T-helper 9 cell (primary cell): Measurements from ENCODE around the gene MRPS18A.
A peak's percentile ranks its signal among the peaks of the same experiment; 100 is the strongest.
"Not testable (repeated sequence)": the region's sequence is repeated elsewhere in the genome, so short reads cannot be mapped to it uniquely, and the experiment has no call there.

ENCODE experiments used
- DNase-seq: peaks from one replicate; pipeline ENCODE4 v3.0.0-alpha.2; 2020

MRPS18A gene

GRCh38 chr6:43669050-43669921, 18.3 kb downstream of the MRPS18A start:
- no peak for DNase-seq

- DNase-seq, result peak; percentile 19
Measured at GRCh38 chr6:43668151-43669028, 19.2 kb downstream of the MRPS18A start.

DNA sequence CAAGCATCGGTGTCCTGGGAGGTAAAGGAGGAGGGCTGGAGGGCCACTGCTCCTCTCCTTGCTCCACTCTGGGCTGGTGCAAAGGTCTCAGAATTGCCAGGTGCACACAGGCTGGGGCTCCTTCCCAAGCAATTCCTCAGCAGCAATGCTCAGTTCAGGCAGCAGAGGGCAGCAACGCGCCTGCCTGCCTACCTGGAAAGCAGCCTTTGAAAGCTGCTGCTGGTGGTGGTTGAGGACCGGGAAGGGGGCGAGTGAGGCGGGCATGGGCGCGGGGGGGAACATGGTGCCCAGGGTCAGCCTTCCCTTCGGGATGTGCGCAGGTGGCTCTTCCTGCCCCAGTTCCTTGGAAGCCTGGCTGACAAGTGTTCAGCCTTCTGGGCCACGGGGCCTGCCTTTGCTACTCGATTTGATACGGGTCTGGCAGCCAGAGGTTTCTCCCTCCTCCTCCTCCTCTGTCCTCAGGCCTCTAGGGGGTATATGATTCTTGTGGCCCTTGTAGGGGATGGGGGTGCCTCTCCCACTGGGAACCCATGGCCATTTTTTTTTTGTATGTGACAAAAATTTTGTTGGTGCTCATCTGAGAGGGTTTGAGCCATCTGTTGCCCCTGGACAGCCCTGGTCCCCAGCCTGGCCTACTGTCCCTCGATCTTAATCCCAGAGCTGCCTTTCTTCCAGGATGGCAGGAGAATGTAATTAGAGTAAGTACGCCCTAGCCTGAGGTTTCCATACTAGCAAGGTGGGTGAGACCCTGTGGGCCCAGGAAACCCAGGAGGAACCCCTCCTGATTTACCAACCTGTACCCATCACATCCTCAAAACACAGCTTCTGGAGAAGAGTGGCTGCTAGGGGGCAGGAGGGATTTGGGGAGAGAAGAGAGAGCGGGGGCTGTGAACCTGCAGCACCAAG, 20.1 kb downstream of the MRPS18A start:
- peak; percentile 79 for DNase-seq

DNA sequence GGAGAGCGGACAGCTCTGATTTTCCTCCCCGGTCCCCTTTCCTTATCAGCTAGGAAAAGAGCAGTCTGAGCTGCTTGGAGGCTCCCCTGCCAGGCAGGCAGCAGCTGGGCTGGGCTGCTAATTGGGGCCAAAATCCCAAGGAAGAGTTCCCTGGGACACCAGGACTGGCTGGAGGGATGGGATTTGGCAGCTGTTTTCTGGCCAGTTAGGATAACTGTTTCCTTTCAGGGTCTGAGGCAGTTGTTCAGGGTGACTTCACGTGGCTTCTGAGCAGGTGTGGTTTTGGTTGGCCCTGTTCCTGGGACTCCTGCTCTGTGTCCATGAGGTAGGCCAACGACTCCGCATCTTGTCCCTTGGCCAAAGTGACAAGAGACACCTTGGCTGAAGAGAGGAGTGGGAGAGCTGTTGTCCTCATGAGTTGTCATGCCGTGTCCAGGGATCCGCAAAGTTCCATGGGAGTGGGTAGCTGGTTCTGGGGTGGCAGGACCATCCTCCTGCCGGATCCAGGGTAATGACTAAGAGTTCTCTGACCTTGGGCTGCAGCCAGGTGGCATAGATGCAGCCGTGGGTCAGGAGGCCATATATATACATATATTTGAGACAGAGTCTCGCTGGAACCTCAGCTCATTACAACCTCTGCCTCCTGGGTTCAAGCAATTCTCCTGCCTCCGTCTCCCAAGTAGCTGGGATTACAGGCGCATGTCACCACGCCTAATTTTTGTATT, 21.2 kb downstream of the MRPS18A start:
- DNase-seq, result no peak

DNA sequence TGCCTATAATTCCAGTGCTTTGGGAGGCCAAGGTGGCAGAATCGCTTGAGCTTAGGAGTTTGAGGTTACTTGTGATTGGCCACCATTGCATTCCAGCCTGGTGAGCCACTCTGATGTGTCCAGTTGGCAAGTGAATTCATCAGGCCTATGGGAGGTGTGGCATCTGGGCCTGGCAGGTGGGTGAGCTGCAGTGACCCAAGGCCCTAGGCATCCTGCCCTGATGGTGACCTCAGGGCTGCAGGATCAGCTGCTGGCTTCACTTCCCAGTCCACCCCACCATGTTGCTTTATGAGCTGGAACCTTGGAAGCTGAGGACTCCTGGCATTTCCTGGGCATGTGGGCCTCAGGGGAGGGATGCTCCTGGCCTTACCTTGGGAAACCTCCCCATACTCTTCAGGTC, 22.2 kb downstream of the MRPS18A start:
- no peak for DNase-seq

GRCh38 chr6:43662948-43663347, 24.6 kb downstream of the MRPS18A start:
- not testable (repeated sequence) for DNase-seq

- no peak for DNase-seq
Measured at GRCh38 chr6:43658161-43658560, 29.4 kb downstream of the MRPS18A start.

DNA sequence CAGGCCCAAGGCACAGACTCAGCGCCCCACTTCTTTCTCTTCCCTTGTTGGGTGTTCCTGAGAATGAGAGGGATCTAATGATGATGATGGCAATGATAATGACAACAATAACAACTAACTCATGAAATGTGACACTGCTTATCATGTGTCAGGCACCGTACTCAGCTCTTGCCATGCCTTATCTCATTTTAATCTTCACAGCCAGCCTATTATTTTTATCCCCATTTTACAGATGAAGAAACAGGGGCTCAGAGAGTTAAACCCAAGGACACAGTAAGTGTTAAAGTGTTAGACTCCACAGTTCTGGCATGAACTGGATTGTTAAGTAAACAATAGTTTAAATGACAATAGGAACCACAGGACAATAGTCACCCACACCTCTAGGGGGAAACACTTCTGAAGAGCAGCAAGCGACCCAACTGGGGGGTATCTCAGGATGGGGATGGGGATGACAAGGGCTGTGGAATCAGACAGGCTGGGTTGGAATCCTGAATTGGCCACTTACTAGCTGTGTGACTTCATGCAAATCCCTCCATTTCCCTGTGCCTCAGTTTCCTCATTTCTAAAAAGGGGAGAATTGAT, 30.3 kb downstream of the MRPS18A start:
- DNase-seq, result no peak

- not testable (repeated sequence) for DNase-seq
Measured at GRCh38 chr6:43652822-43653221, 34.8 kb downstream of the MRPS18A start.

DNA sequence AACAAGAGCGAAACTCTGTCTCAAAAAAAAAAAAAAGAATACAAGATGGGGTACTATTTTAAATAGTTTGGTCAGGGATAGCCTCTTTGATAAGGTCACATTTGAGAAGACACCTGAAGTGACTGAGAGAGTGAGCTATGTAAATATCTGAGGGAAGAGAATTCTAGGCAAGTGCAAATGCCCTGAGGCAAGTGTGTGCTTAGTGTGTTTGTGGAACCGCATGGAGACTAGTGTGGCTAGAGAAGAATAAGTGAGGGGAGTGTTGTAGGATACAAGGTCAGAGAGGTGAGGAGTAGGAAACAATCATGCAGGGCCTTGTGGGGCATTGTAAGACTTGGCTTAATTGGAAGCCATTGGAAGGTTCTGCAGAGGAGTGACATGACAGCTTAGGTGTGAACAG, 39.3 kb downstream of the MRPS18A start:
- DNase-seq, result no peak

- no peak for DNase-seq
Measured at GRCh38 chr6:43647613-43648012, 40.0 kb downstream of the MRPS18A start.

DNA sequence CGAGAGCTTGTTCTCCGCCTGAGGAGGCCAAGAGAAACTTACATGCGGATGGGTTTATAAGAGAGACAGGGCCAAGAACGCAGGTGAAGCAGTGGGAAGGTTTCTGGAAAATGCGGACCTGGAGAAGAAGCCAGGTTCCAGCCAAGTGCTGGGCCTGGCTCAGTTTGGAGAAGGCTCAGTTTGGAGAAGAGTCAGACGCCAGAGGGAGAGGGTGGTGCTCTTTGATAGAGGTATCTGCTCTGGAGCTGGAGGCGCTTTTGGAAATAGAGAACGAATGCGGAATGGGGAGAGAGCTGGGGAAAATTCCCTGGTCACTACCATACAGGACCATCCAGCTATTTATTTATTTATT, 42.0 kb downstream of the MRPS18A start:
- no peak for DNase-seq

DNA sequence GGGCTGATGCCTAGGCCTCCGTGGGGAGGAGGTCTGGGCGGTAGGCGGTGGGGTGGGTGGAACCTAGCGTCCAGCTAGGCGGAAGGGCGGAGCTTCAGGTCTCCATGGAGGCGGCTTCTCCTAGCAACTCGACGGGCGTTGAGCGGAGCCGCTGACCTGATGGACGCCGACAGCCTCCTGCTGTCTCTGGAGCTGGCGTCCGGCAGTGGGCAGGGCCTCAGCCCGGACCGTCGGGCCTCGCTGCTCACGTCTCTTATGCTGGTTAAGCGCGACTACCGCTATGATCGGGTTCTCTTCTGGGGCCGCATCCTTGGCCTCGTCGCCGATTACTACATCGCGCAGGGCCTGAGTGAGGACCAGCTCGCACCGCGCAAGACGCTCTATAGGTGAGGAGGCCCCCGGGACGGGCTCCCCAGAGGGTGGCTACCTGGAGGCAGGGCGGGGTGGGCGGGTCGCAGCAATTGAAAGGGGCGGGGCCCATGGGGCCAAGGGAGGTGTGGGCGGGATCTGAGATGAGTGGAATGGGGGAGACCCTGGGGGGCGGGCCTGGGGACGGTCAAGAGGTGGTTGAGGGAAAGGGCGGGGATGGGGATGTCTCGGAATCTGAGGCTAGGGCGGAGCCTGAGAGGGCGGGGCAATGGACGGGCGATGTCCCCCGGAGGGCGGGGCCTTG, 42.5 kb downstream of the MRPS18A start, which contains the start of gene RSPH9:
TSS of gene RSPH9 (plus strand) at position 97 of the 673 bp plus-strand sequence. CDS start at position 160, 63 bp downstream.
- DNase-seq, result peak; percentile 52

DNA sequence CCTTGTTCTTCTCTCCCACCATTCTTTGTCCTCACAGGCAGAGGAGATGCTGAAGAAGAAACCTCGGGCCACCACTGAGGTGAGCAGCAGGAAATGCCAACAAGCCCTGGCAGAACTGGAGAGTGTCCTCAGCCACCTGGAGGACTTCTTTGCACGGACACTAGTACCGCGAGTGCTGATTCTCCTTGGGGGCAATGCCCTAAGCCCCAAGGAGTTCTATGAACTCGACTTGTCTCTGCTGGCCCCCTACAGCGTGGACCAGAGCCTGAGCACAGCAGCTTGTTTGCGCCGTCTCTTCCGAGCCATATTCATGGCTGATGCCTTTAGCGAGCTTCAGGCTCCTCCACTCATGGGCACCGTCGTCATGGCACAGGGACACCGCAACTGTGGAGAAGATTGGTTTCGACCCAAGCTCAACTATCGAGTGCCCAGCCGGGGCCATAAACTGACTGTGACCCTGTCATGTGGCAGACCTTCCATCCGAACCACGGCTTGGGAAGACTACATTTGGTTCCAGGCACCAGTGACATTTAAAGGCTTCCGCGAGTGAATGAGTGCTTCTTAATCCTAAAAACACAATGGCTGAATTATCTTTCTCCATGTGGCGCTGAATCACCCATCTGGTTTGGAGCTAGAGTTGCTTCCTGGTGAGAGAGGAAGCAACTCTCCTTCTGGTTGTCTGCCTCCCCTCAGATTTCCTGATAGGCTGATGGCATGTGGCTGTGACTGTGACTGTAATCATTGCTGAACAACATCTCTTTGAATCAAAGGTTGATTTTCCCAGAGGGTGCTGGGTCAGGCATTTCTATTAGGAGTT, 47.4 kb downstream of the MRPS18A start:
- no peak for DNase-seq

GRCh38 chr6:43636308-43636659, 51.3 kb downstream of the MRPS18A start:
- no peak for DNase-seq

- peak; percentile 80 for DNase-seq
Measured at GRCh38 chr6:43635387-43636307, 51.9 kb downstream of the MRPS18A start, which contains the start of gene MAD2L1BP. TSS of gene MAD2L1BP (plus strand) at chr6:43635840. CDS start at chr6:43635876, 36 bp downstream.

GRCh38 chr6:43634702-43635303, 52.8 kb downstream of the MRPS18A start:
- DNase-seq, result no peak

DNA sequence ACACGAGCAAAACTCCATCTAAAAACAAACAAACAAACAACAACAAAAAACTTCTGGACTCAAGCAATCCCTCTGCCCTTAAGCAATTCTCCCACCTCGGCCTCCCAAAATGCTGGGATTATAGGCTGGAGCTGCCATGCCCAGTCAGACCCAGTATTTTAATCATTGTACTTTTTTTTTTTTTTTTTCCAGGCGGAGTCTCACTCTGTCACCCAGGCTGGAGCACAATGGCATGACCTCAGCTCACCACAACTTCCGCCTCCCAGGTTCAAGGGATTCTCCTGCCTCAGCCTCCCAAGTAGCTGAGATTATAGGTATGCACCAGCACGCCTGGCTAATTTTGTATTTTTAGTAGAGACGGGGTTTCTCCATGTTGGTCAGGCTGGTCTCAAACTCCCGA, 54.6 kb downstream of the MRPS18A start:
- DNase-seq, result not testable (repeated sequence)
